ENCODE measurements around the gene ATP11B. TPM values are rescaled to one million over a fixed set of nuclear protein-coding genes. Genes with fewer than 3 reads are reported as not detected.

The ATP11B gene
- total RNA-seq, 2 experiments from 2014 or later, result 139 to 143 TPM

- Mint-ChIP-seq H3K27ac (no peak overlapping the region), H3K27me3 (no peaks in the 10 kb centered on the region), H3K4me3 (no peak overlapping the region), H3K4me1 (ENCODE audit: low read depth) (peaks cover 5% of the 10 kb centered on the region), H3K9me3 (no peaks in the 10 kb centered on the region), H3K36me3 (ENCODE audit: low read depth) (peaks cover 80% of the 10 kb centered on the region)
- ATAC-seq (ENCODE audit: poor library complexity), result no peak
- no peak overlapping the region for H3K27ac ChIP-seq (ENCODE audit: low read depth in 1 of 2, low read length in 2 of 2)
- no peak for TF ChIP-seq CTCF (IDR thresholded peaks at IDR 0.05)
- peaks cover 57% of the 10 kb centered on the region for H3K36me3 ChIP-seq (ENCODE audit: insufficient read depth, low read length)
- H3K27me3 ChIP-seq (ENCODE audit: control insufficient read depth in 1 of 2, insufficient read depth in 2 of 2, low read length in 2 of 2), result no peaks in the 10 kb centered on the region
- ChIA-PET POLR2A (no interaction called here), CTCF (no interaction called here)
- no peak overlapping the region for H3K4me3 ChIP-seq (ENCODE audit: low read length)
- DNase-seq, result no peak
- H3K9me3 ChIP-seq (ENCODE audit: control insufficient read depth in 1 of 2, insufficient read depth in 1 of 2, low read length in 2 of 2), result no peaks in the 10 kb centered on the region
- H3K4me1 ChIP-seq (ENCODE audit: insufficient read depth, low read length), result no peaks in the 10 kb centered on the region
- intact Hi-C loops (cut with DNase I, micrococcal nuclease), result no loop called here
Observed at GRCh38 chr3:182896553-182896952, 103.2 kb downstream of the ATP11B start.

GRCh38 chr3:182902236-182902635, 108.9 kb downstream of the ATP11B start:
- Mint-ChIP-seq H3K4me3 (no peak overlapping the region), H3K4me1 (ENCODE audit: low read depth) (no peaks in the 10 kb centered on the region), H3K27me3 (no peaks in the 10 kb centered on the region), H3K27ac (peak overlapping the region; percentile 51), H3K9me3 (no peaks in the 10 kb centered on the region), H3K36me3 (ENCODE audit: low read depth) (peaks cover 73% of the 10 kb centered on the region)
- H3K4me1 ChIP-seq (ENCODE audit: insufficient read depth, low read length), result no peaks in the 10 kb centered on the region
- H3K9me3 ChIP-seq (ENCODE audit: control insufficient read depth in 1 of 2, insufficient read depth in 1 of 2, low read length in 2 of 2), result no peaks in the 10 kb centered on the region
- intact Hi-C loops (cut with DNase I, micrococcal nuclease), result loop anchor here in 1 of 2 experiments (10.0 kb wide), 1 partner anchor 123 kb away; no protein-coding TSS in a partner anchor
- no peaks in the 10 kb centered on the region for H3K27me3 ChIP-seq (ENCODE audit: control insufficient read depth in 1 of 2, insufficient read depth in 2 of 2, low read length in 2 of 2)
- ChIA-PET CTCF (no interaction called here), POLR2A (no interaction called here)
- no peak for DNase-seq
- ATAC-seq (ENCODE audit: poor library complexity), result no peak
- no peak overlapping the region for H3K4me3 ChIP-seq (ENCODE audit: low read length)
- H3K27ac ChIP-seq (ENCODE audit: low read depth in 1 of 2, low read length in 2 of 2), result no peak overlapping the region
- peaks cover 56% of the 10 kb centered on the region for H3K36me3 ChIP-seq (ENCODE audit: insufficient read depth, low read length)
- no peak for TF ChIP-seq CTCF (IDR thresholded peaks at IDR 0.05)

DNA sequence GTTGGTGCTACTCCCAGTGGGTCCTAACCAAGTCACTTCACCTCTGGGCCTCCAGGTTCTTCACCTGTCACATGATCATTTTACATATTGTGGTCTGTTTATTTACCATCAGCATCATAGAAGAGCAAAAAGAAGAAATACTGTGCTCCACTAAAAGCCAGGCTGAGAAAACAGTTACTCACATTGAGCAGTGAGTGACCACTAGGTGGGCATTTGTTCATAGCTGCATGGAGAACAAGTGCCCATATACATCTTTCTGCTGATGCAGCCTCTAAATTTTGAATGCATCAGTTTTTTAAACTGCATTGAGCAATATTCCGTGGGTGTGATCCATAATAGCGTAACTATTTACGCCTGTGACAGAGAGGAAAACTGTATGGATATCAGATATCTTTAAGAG, 110.9 kb downstream of the ATP11B start:
- no peaks in the 10 kb centered on the region for H3K27me3 Mint-ChIP-seq
- intact Hi-C loops (cut with DNase I, micrococcal nuclease), result loop anchor here in 1 of 2 experiments (10.0 kb wide), 1 partner anchor 121 kb away; no protein-coding TSS in a partner anchor
- no peak for TF ChIP-seq CTCF (IDR thresholded peaks at IDR 0.05)
- no peak for DNase-seq
- H3K27ac ChIP-seq (ENCODE audit: low read depth in 1 of 2, low read length in 2 of 2), result no peak overlapping the region
- no peaks in the 10 kb centered on the region for H3K27me3 ChIP-seq (ENCODE audit: control insufficient read depth in 1 of 2, insufficient read depth in 2 of 2, low read length in 2 of 2)
- ChIA-PET POLR2A (no interaction called here), CTCF (interaction anchor here (1.2 kb wide), 1 partner anchor 11 kb away, joined by 4 read pairs; no protein-coding TSS in a partner anchor)
- H3K4me1 ChIP-seq (ENCODE audit: insufficient read depth, low read length), result no peaks in the 10 kb centered on the region
- peaks cover 47% of the 10 kb centered on the region for H3K36me3 ChIP-seq (ENCODE audit: insufficient read depth, low read length)
- ATAC-seq (ENCODE audit: poor library complexity), result no peak
- H3K9me3 ChIP-seq (ENCODE audit: control insufficient read depth in 1 of 2, insufficient read depth in 1 of 2, low read length in 2 of 2), result no peaks in the 10 kb centered on the region
- H3K27ac Mint-ChIP-seq, result no peak overlapping the region
- H3K4me1 Mint-ChIP-seq (ENCODE audit: low read depth), result peaks cover 2% of the 10 kb centered on the region
- H3K36me3 Mint-ChIP-seq (ENCODE audit: low read depth), result peaks cover 71% of the 10 kb centered on the region
- H3K9me3 Mint-ChIP-seq, result no peaks in the 10 kb centered on the region
- H3K4me3 Mint-ChIP-seq, result no peak overlapping the region
- H3K4me3 ChIP-seq (ENCODE audit: low read length), result no peak overlapping the region
